ENCODE measurements around the gene AASDH. TPM values are rescaled to one million over a fixed set of nuclear protein-coding genes. Genes with fewer than 3 reads are reported as not detected.

The AASDH gene
- total RNA-seq, 1 donor from 2014 or later, result 54.4 TPM

- DNase-seq (ENCODE audit: low spot score), result no peak
Measured at GRCh38 chr4:56288663-56289062, 98.6 kb downstream of the AASDH start.

Other genes starting within 250 kb of the AASDH start
- gene PPAT, start 48.1 kb upstream of the AASDH start, total RNA-seq (ENCODE audit: insufficient read depth, low replicate concordance), result 17.1 TPM
- gene PAICS, start 48.8 kb upstream of the AASDH start, total RNA-seq (ENCODE audit: insufficient read depth, low replicate concordance), result 12.0 TPM
- gene SRP72, start 80.1 kb upstream of the AASDH start, total RNA-seq (ENCODE audit: insufficient read depth, low replicate concordance), result 79.2 TPM
- gene ARL9, start 118.3 kb upstream of the AASDH start, total RNA-seq (ENCODE audit: insufficient read depth, low replicate concordance), result 1.7 TPM